ENCODE results near the gene PRCP.
"Not testable (repeated sequence)": the region's sequence is repeated elsewhere in the genome, so short reads cannot be mapped to it uniquely, and the experiment has no call there.

The PRCP gene

DNA sequence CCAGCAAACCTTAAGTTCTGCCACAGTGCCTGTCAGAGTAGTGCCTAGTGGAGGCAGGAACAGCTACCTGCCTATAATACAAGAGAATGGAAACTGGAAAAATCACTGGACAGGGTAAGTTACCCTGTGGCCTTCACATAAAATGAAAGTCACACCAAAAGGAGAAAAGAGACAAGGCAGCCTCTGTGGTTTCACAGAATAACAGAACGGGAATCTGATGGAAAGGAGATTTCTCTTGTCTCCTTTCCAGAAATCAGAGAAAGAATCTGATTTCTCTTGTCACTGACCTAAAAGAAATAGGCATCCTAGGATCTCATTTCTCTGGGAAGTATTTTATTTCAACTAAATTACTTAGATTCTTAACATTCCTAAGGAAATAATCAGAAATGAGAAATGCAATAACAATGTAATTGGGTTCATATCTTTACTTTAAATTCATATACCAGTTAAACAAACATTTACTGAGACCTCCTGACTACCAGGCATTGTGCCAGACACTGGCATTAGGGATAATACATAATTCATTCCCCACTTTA is 41.6 kb downstream of the PRCP start:
- Histone ChIP-seq H3K36me3 (peaks cover 23% of the 10 kb centered on the region), H3K9me3 (no peaks in the 10 kb centered on the region), H3K27me3 (no peaks in the 10 kb centered on the region), H3K4me3 (ENCODE audit: low read depth in 1 of 2, low read length in 1 of 2) (no peak overlapping the region), H3K4me1 (ENCODE audit: control insufficient read depth in 1 of 2, insufficient read depth in 1 of 2, low read depth in 1 of 2, low read length in 1 of 2) (peaks cover 5 to 10% of the 10 kb centered on the region in 2 experiments), H3K27ac (no peak overlapping the region)
- no peak for TF ChIP-seq CTCF (IDR thresholded peaks at IDR 0.05)

- Histone ChIP-seq H3K36me3 (peaks cover 23% of the 10 kb centered on the region), H3K27ac (no peak overlapping the region), H3K4me3 (ENCODE audit: low read depth in 1 of 2, low read length in 1 of 2) (no peak overlapping the region), H3K4me1 (ENCODE audit: control insufficient read depth in 1 of 2, insufficient read depth in 1 of 2, low read depth in 1 of 2, low read length in 1 of 2) (peaks cover under 1 to 5% of the 10 kb centered on the region in 2 experiments), H3K27me3 (no peaks in the 10 kb centered on the region), H3K9me3 (no peaks in the 10 kb centered on the region)
- no peak for TF ChIP-seq CTCF (IDR thresholded peaks at IDR 0.05)
Measured at GRCh38 chr11:82858133-82858532, 42.1 kb downstream of the PRCP start.

- Histone ChIP-seq H3K9me3 (no peaks in the 10 kb centered on the region), H3K27ac (no peak overlapping the region), H3K4me1 (ENCODE audit: control insufficient read depth in 1 of 2, insufficient read depth in 1 of 2, low read depth in 1 of 2, low read length in 1 of 2) (no peaks in the 10 kb centered on the region), H3K4me3 (ENCODE audit: low read depth in 1 of 2, low read length in 1 of 2) (no peak overlapping the region), H3K36me3 (peaks cover 23% of the 10 kb centered on the region), H3K27me3 (no peaks in the 10 kb centered on the region)
- no peak for TF ChIP-seq CTCF (IDR thresholded peaks at IDR 0.05)
Measured at GRCh38 chr11:82857145-82857544, 43.1 kb downstream of the PRCP start.

DNA sequence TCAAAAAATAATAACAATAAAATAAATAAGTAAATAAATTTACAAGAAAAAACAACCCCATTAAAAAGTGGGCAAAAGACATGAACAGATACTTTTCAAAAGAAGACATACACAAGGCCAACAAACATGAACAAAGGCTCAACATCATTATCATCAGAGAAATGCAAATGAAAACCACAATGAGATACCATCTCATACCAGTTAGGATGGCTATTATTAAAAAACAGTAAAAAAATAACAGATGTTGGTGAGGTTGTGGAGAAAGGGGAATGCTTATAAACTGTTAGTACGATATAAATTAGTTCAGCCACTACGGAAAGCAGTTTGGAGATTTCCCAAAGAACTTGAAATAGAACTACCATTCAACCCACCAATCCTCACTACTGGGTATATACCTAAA is 44.6 kb downstream of the PRCP start:
- Histone ChIP-seq H3K36me3 (peaks cover 24% of the 10 kb centered on the region), H3K4me1 (ENCODE audit: control insufficient read depth in 1 of 2, insufficient read depth in 1 of 2, low read depth in 1 of 2, low read length in 1 of 2) (no peaks in the 10 kb centered on the region)

GRCh38 chr11:82854916-82855315 is 45.3 kb downstream of the PRCP start:
- peaks cover 30% of the 10 kb centered on the region for H3K36me3 ChIP-seq
- H3K4me3 ChIP-seq (ENCODE audit: low read depth in 1 of 2, low read length in 1 of 2); H3K27ac ChIP-seq; H3K9me3 ChIP-seq; H3K4me1 ChIP-seq (ENCODE audit: control insufficient read depth in 1 of 2, insufficient read depth in 1 of 2, low read depth in 1 of 2, low read length in 1 of 2); H3K27me3 ChIP-seq: not testable (repeated sequence)

More for the DNA sequence above, 44.6 kb downstream of the PRCP start:
- H3K27ac ChIP-seq = no peak overlapping the region
- H3K4me3 ChIP-seq (ENCODE audit: low read depth in 1 of 2, low read length in 1 of 2) = no peak overlapping the region
- H3K27me3 ChIP-seq = no peaks in the 10 kb centered on the region
- H3K9me3 ChIP-seq = no peaks in the 10 kb centered on the region
- no peak for TF ChIP-seq CTCF (IDR thresholded peaks at IDR 0.05)

GRCh38 chr11:82854242-82854641 is 46.0 kb downstream of the PRCP start:
- no peaks in the 10 kb centered on the region for H3K27me3 ChIP-seq
- H3K4me1 ChIP-seq (ENCODE audit: control insufficient read depth in 1 of 2, insufficient read depth in 1 of 2, low read depth in 1 of 2, low read length in 1 of 2) = no peaks in the 10 kb centered on the region
- H3K4me3 ChIP-seq (ENCODE audit: low read depth in 1 of 2, low read length in 1 of 2) = no peak overlapping the region
- H3K9me3 ChIP-seq = no peaks in the 10 kb centered on the region
- no peak overlapping the region for H3K27ac ChIP-seq
- no peak for TF ChIP-seq CTCF (IDR thresholded peaks at IDR 0.05)
- peaks cover 35% of the 10 kb centered on the region for H3K36me3 ChIP-seq

Measured in neutrophil (primary cell).